ELR (cell line): ENCODE measurements around the gene FAM3A.

ENCODE experiments used
- DNase-seq: peaks from one replicate; pipeline ENCODE4 v3.0.0-alpha.2; 2015; ENCODE audit warnings: low read depth

FAM3A gene

DNA sequence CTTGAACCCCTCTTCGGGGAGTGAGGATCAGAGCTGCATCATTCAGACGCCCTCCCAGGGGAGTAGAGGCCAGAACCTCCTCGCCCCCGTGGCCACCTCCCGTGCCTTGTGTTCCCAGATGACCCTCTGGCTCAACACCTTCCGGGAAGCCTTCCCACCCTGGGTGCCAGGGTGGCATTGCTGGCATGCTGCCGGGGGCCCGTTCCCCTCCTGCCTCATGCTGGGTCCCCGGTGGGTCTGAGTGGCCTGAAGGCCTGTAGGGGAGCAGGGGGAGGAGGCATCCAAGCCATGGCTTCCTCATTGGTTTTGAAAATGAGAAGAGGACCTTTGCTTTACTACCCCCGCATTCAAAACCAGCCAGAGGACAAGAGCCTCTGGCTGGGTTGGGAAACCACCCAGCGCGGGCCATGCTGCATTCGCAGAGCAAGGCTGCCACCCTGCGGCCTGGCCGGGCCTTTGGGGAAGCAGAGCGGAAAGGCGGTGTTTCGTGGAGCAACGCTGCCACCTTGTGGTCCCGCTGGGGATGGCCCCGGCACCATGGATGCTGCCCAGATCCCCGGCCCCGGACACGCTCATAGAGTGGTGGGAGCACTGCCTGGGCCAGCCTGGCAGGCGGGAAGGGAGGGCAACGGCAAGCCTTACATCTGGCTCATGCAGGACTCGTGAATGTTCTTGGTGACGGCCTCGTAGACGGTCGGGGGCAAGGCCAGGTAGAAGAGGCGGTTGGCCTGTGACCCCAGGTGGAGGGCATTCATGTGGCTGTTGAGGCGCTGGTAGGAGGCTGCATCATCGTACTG, 18.7 kb upstream of the FAM3A start:
- DNase-seq: peak; percentile 86

DNA sequence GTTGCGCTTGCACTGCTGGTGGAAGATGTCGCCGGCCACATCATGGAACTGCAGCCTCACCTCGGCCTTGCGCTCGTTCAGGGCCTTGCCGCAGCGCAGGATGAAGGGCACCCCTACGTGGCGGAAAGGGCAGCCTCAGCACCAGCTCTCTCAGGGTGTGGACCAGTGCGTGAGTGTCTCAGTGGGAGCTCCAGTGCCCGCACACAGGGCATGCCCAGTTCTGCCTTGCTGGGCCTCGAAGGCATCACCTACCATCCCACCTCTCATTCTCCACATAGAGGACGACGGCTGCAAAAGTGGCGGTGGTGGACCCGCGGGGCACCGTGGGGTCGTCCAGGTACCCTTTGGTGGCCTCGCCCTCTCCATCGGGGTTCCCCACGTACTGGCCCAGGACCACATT, 16.7 kb upstream of the FAM3A start:
- no peak for DNase-seq

DNA sequence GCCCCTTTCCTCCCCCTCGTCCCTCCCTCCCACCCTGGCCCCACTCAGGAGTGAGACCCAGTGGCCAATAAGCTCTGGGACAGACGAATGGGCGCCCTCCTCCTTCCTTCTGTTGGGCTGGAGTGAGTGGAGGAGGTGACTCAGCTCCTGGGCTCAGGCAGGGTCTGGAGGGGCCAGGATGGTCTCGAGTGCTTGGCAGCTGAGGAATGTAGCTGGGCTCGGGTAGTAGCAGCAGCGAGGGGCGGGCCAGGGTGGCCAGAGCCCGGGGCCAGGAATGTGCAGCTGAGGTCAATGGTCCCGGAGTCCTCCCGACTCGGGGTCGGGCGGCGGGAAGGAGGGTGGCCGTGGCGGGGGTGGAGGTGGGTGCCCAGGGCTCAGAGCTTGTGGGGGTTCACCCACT, 15.6 kb upstream of the FAM3A start:
- peak; percentile 80 for DNase-seq

DNA sequence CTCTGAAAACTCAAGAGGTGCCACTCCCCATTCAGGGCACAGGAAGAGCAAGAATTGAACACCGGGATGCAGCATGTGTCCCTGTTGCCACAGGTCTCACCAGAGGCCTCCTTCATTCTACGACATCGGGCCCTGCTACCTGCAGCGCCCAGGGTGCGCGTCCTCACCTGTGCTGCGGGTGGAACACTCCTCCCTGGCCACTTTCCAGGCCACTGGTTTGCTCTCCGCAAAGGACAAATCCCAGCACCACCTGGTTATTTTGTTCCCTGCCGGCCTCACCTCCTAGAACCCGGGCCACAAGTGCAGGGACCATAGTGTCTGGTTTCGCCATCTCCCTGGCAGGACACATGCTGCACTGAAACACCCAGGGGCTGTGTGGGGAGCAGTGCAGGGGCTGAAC, 14.3 kb upstream of the FAM3A start:
- DNase-seq: no peak

DNA sequence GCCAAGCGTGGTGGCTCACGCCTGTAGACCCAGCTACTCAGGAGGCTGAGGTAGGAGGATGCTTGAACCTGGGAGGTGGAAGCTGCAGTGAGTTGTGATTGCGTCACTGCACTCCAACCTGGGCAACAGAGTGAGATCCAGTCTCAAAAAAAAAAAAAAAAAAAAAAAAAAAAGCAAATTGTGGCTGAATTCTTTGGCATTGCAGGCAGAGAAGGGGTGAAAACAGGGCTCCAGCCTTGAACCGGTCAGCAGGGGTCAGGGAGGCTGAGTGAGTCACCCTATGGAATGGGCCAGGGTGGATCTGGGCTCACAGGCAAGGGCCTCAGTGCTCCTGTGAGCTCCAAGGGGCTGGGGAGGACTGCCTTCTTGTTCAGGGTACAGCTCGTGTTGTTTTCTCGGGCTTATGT, 13.2 kb upstream of the FAM3A start:
- peak; percentile 62 for DNase-seq

DNA sequence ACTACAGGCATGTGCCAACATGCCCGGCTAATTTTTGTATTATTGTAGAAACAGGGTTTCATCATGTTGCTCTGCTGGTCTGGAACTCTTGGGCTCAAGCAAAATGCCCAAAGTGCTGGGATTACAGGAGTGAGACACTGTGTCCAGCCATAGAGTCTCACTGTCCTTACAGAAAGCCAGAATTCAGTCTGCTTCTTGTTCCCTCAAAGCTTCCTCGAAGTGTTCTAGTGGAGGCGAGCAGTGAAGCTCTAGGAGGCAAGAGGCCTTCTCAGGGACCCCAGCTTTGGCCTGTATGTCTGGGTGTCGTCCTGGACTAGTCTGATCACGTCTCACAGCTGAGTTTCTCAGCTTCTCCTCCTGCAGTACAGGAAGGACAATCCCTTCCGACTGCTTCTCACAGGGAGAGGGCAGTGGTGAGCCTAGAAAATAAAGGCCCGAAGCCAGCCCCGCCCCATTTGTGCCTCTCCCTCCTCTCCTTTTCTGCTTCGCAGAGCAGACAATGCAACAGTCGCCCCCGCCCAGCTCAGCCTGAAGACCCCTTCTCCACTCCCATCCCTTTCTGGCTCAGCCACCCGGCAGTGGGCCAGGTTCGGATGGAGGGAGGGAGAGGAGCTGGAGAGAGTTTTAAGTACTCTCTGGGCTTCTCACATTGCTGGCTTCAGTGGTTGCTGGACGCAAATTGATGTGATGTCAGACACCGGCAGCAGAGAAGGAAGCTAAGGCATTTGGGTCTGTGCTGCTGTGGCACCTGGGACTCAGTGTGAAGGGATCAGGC, 11.1 kb upstream of the FAM3A start:
- DNase-seq: peak; percentile 76

DNA sequence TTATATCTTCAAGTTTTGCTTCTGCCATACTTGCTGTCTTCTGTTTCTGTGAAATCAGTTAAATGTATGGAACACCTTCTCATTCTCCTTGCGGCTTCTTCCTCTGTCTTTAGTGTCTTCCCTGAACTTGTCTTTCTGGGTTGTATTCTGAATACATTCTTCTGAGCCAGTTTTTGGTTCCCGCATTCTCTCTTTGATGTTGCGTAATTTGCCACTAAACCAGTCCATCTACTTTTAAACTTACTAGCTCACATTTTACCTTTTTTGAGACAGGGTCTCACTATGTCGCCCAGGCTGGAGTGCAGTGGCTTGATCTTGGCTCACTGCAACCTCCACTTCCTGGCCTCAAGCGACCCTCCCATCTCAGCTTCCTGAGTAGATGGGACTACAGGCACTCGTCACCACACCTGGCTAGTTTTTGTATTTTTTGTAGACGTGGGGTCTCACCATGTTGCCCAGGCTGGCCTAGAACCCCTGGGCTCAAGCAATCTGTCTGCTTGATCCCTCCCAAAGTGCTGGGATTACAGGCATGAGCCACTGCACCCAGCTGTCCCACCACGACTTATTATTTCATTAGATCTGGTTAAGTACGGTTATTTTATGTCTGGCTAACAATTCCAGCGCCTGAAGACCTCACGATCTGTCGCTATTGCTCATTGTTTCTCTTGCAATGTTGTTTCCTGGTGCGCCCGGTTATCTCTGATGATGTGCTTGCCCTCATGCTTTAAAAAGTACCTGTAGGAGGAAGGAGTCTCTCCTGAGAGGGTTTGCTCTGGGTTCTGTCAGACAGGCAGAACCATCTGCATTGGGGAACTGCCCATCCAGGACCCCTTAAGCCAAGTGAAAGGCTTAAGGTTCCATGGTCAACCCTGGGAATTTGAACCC, 9.8 kb upstream of the FAM3A start:
- no peak for DNase-seq

DNA sequence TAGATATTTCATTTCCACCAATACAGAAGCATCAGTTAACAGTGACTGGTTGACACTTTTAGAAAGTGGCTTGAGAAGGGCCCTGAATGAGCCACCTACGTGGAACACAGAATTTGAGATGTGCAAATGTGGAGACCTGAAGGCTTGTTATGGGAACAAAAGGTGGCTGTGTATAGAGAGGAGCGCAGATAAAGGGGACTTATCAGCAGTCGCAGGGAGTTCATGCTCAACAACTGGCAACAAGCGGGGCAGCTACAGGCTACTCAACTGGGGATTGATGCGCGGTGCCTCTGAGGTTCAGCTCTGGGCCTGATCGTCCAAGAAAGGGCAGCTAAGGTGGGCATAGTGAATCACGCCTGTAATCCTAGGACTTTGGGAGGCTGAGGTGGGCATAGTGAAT, 3.4 kb upstream of the FAM3A start:
- no peak for DNase-seq

DNA sequence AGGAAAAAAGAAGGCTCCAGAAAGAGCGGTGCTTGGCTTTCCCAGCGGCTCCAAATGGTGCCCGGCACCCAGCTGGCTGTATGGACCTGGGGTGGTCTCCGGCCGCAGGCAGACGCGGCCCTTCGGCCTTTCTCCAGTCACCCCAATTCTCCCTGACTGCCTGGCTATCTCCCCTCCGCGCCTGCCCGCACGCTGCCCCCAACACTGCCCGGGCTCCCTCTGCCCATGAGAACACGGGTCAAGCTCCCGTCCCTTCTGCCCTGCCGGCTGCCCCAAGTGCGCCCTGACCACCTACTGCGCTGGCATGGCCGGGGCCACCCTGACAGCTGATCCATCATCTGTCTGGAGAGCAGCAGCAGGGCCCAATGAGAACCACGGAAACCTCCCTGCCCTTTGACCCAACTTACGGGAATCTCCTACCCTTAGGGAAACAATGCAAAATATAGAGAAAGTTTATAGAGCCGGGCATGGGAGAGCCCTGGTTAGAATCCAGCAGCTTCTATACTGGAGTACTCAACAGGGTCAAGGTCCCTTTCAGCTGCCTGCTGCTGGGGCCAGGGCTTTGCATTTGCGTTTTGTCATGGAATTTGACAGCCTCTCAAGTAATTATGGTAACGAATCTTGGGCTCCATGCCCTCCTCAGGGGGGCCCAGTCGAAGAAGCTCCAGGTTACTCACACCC, 1.2 kb upstream of the FAM3A start:
- no peak for DNase-seq

DNA sequence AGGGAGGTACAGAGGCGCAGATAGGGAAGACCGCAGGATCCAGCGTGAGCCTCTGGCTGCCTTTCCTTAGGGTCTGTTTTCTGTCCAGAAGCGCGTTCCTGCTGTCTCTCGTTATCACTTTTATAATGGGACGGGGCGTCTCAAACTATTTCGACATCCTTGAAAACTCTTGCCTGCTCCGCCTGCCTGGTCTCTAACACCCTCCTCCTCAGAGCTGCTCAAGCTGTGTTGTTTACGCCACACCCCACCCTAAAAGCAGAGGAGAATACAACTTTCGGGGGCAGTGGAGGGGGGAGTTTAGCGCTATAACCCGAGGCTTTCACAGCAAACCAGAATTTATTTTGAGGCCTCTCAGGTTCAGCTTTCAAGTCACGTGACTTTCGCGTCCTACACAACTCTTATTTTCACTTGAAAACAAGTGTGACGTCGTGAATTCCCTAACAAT, 646 bp upstream of the FAM3A start:
- peak; percentile 31 for DNase-seq

DNA sequence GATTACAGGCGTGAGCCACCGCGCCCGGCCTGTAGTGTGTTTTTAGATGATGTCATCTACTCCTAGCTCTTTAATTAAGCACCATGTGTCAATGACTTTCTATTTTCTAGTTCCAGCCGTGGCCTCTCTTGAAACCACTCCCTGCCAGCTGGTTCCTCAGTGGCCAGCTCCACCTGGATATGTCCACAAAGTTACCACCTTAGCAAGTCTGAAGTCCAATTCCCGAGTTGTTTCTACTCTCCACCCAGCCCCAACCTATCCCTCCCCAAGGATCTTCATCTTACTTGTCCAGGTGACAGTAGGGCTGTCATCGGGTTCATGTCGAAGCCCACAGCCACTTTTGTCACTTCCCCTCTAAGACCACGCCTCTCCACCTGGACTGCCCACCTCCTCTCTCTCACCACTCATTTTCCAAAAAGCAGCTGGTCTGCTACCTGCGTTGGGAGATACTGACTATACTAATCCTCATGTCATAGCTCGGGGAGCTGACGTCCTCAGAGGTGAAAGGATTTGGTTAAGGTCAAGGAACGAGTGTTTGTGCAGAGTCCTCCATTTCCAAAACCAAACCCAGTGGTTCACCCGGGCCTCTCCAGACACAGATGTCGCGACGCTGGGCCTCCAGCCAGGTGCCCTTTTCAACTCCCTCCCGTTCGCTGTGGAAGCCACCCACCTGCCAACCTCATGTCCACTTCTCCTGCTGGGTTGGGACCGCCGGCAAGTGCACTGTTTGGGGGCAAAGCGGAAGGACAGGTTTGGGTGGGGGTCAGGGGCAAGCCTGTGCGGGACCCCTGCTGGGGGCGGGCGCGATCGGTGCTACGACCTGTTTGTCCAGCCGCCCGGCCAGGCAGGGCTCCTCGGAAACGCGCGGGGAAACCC, 704 bp downstream of the FAM3A start:
- DNase-seq: peak; percentile 22

DNA sequence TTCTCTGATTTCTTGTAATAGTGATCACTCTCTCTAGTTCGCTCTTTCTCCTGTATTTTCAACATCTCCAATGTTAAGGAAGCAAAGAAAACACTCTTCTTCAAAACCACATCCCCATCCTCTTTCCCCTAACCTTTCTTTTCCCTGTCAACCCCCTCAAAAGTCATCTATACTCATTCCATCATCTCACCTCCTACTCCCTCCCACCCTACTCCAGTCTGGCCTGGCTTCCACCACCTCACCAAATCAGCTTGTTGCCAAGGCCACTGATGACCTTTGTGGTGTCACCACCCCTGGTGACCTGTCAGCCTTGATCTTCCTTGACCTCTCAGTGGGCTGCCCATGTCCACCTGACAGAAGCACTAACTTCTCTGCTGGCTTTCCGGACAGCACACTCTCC, 2.3 kb downstream of the FAM3A start:
- no peak for DNase-seq

DNA sequence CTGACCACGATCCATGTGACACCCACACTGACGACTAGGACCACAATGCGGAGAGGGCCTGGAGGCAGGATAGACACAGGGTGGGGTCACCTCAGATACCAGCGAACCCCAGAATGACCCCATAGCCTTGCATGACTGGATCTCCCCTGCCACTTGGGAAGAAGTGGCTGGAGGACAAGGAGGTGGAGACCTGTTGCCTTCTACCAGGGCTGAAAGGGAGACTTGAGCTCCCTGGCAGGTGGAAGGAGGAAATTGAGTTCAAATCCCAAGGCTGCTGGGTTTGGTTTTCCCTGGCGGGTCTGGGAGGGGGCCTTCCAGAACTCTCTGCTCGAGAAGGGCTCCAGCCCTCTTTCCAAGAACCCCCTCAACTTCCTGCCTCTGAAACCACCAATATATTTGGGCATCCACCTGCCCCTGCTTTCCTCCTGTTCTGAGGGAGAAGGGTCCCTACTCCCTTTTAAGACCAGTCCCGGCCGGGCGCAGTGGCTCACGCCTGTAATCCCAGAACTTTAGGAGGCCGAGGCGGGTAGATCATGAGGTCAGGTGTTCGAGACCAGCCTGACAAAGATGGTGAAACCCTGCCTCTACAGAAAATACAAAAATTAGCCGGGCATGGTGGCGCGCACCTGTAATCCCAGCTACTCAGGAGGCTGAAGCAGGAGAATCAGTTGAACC, 3.0 kb downstream of the FAM3A start:
- no peak for DNase-seq

DNA sequence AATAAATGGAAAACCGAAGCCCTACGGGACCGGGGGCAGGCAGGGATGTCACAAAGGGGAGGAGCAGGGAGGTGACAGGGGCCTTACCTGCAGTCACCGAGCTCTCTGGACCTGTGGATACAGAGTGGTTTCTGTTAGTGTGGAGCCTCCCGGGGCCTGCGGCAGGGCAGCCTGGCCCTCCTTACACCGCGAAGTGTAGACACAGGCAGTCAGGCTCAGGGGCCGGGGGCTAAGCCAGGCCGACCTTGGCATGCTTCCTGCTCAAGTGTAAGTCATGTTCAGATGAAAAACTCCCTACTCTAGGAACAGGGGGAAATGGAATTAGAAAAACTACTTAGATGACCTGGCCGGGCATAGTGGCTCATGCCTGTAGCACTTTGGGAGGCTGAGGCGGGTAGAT, 4.3 kb downstream of the FAM3A start:
- no peak for DNase-seq

DNA sequence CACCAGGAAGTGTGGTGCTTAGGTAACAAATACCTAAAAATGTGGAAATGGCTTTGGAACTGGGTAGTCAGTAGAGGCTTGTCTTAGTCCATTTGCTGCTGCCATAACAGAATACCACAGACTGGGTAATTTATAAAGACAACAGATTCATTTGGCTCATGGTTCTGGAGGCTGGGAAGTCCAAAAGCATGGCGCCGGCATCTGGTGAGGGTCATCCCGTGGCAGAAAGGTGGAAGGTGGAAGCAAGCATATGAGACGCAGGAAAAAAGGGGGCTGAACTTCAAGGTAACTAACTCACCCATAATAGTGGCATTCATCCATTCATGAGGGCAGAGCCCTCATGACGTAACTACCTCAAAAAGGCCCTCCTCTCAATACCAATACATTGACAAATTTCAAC, 6.6 kb downstream of the FAM3A start:
- DNase-seq: no peak

DNA sequence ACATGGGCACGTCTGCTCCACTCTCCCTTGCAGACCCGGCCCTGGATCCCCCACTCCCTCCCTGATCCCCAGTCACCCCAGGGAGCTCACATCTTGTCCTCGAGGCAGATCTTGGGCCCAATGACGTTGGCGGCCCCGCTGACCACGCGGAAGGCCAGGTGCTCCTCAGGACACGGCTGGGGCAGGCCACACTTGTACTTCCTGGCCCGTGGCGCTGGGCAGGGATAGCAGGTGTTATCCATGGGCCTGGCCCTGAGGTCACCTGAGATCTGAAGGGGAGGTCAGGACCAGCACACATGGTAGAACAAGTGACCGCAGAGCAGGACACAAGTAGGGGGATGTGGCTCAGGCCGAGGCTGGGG, 7.7 kb downstream of the FAM3A start:
- no peak for DNase-seq

DNA sequence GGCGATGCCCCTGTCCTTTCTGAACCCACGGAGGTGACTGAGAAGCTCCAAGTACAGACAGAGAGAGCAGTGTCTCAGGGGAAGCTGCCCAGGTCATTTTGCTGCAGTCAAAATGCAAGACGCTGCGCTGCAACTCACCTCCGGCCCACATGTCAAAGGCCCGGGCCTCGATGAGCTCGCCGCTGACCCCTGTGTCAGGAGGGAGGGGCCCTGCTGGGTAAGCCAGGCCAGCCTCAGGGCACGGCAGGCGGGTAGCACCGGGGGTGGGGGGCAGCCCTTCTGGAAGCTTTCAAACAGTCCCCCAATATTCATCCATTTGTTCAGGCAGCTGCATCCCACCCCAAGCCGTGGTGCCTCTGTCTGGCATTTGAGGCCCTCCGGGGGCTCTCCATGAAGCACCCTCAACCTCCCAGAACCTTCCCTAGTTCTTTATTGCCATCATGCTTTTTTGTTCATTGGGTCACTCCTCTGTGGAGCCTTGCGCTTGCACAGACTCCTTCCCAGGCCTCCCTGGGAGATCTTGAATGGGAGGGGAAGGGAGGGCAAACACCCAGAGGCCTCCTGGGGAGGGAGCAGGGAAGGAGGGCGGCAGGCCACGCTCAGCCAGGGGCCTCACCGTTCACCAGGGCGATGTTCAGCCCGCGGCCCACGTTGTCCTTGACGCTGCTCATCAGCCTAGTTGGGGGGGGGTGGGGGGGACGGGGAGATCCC, 8.2 kb downstream of the FAM3A start:
- no peak for DNase-seq

DNA sequence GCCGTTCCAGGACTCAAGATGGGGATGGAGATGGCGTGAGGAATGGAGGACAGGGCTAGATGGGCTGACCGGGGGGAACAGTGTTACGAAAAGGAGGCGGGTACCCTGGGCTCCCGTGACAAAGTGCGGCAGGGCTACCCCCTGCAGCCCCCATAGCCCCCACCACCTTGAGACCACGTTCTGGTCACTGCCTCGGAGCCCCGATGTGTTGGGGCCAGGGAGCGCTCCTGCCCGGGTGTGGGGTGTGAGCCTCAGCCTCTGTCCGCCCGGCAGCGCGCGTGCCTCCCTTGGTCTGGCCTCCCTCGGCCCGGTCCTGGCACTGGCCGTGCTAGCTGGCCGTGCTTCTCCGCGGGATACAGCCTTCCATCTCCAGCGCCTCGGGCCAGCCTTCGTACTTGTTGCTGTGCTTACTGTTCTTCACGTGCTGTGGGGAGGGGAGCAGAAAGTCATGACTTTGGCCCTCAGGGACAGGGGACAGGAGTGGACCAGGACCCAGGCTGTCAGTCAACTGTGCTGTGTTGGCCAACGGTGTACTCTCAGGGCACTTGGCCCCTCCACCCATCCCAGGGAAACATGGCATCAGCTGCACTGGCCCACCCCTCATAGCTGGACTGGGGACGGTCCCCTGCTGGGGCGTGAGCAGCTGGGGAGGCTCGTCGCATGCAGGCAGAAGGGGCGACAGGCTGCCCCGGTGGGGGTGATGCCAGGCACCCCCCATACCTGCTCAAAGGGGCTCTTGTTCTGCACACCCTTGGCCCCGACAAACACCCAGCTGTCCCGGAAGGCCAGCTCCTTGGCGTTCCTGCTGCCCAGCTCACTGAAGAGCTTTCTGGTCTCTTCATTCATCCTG, 9.3 kb downstream of the FAM3A start:
- no peak for DNase-seq

DNA sequence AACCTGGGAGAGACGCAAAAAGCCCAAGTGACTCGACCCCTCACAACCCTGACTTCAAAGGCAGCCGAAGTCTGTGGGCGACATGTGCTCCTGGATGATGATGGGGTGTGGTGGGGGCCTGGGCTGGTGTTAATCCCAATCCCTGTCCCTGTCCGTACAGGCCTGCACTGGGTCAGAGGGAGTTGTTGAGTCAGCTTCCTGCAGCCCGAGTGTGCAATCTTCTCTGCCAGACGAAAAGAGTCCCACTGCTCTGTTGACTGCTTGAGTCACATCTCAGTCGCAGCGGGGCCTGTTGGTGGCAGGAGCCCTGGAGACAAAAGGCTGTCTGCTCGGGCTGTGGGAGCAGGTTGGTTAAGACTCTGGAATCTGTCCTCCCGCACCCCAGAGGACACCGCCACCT, 10.3 kb downstream of the FAM3A start:
- peak; percentile 75 for DNase-seq
